Breast epithelium (tissue), 3 donors: Measurements from ENCODE around the gene STIMATE.

Experiments
- CTCF ChIP-seq, 3 donors: fragments of 450-650 bp; IDR thresholded peaks; one replicate each; pipeline ENCODE4 v1.5.1; 2016 to 2017; ENCODE audit warnings: antibody characterized with exemption in 3 of 3, mild to moderate bottlenecking in 3 of 3, moderate library complexity in 3 of 3
- POLR2A ChIP-seq: fragments of 450-650 bp; IDR thresholded peaks from one replicate; pipeline ENCODE4 v1.6.1; 2016; ENCODE audit warnings: antibody characterized with exemption, mild to moderate bottlenecking, moderate library complexity
- POLR2AphosphoS5 ChIP-seq, 3 donors: sonication (generic); formaldehyde crosslinking; IDR thresholded peaks; one replicate each; pipeline ENCODE4 v1.6.1; 2017; ENCODE audit warnings: antibody characterized with exemption in 3 of 3

- TF ChIP-seq CTCF (IDR thresholded peaks at IDR 0.05) (no peak), POLR2AphosphoS5 (IDR thresholded peaks at IDR 0.05) (no peak), POLR2A (no peak)
Observed at GRCh38 chr3:52890735-52891134, 6.6 kb downstream of the STIMATE start.
